Uterus (tissue), 4 donors: ENCODE results near the gene CFAP77. TPM values are rescaled to one million over a fixed set of nuclear protein-coding genes. Genes with fewer than 3 reads are reported as not detected.
"Not testable (repeated sequence)": the region's sequence is repeated elsewhere in the genome, so short reads cannot be mapped to it uniquely, and the experiment has no call there.

Source experiments
- DNase-seq, 2 donors: peaks; one replicate each; pipeline ENCODE4 v3.0.0-alpha.2; 2019 to 2020
- H3K27ac ChIP-seq, 2 donors: fragments of 200-600 bp; sonication (generic); 1 replicate in 1 of 2; 2 replicates in 1 of 2; pipeline ENCODE4 v1.5.1; 2016 to 2018
- H3K27me3 ChIP-seq, 2 donors: fragments of 200-600 bp; sonication (generic); one replicate each; pipeline ENCODE4 v1.5.1; 2018 to 2019; ENCODE audit warnings: control low read depth in 1 of 2
- H3K36me3 ChIP-seq, 2 donors: fragments of 200-600 bp; sonication (generic); one replicate each; pipeline ENCODE4 v1.5.1; 2019; ENCODE audit warnings: control low read depth in 1 of 2
- H3K4me1 ChIP-seq, 2 donors: fragments of 200-600 bp; sonication (generic); one replicate each; pipeline ENCODE4 v1.5.1; 2018 to 2019; ENCODE audit warnings: control low read depth in 1 of 2
- H3K4me3 ChIP-seq, 2 donors: fragments of 200-600 bp; sonication (generic); 1 replicate in 1 of 2; 2 replicates in 1 of 2; pipeline ENCODE4 v1.5.1; 2018 to 2019; ENCODE audit warnings: mild to moderate bottlenecking in 1 of 2
- H3K9me3 ChIP-seq, 2 donors: fragments of 200-600 bp; sonication (generic); one replicate each; pipeline ENCODE4 v1.5.1; 2019; ENCODE audit warnings: control low read depth in 1 of 2
- POLR2A ChIP-seq, 2 donors: fragments of 450-650 bp; IDR thresholded peaks; one replicate each; pipeline ENCODE4 v1.6.1; 2016; ENCODE audit warnings: antibody characterized with exemption in 2 of 2, mild to moderate bottlenecking in 1 of 2, moderate library complexity in 1 of 2
- intact Hi-C: fragments of 100-400 bp; cut with DNase I; formaldehyde crosslinking; loops from one replicate; pipeline ENCODE4 v1.15.1; 2023; ENCODE audit warnings: low total_unique reads
- total RNA-seq, 4 donors: library from RNA; depleted of rRNA in 3 of 4; stranded (reverse); fragments of >200 nt in 3 of 4; gene quantifications; one replicate each; pipeline versions ENCODE4 v1.1.0 to v1.2.4, GENCODE V29; 2014 to 2023
- TF ChIP-seq, protein P1 (sequence below), 4 experiments: fragments of 200-600 bp in 2 of 4; fragments of 450-650 bp in 2 of 4; sonication (generic) in 2 of 4; IDR thresholded peaks; one replicate each; pipeline ENCODE4 v1.5.1; 2016 to 2019; ENCODE audit warnings: antibody characterized with exemption in 4 of 4, mild to moderate bottlenecking in 2 of 4, moderate library complexity in 1 of 4
- donor health status: DM: yes; HTN: yes; CAD: no.

Gene CFAP77
- total RNA-seq, 4 donors from 2014 or later: 1.4 TPM; not detected in 3

DNA sequence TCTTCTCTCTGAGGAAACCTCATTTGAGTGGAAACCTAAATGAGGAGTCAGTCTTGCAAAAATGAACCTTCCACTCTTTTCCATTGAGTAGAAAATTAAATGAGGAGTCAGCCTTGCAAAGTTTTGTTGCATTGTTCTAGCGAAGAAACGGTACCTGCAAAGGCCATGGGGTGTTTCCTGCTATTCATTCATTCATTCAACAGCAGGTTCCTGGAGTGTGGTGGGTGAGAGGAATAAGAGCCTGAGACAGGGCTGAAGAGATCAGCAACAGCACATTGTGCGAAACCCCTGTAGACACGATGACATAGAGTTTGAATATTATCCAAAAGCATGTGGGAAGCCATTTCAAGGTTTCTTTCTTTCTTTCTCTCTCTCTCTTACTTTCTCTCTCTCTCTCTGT is 40.6 kb upstream of the CFAP77 start:
- TF ChIP-seq, protein P1, sequence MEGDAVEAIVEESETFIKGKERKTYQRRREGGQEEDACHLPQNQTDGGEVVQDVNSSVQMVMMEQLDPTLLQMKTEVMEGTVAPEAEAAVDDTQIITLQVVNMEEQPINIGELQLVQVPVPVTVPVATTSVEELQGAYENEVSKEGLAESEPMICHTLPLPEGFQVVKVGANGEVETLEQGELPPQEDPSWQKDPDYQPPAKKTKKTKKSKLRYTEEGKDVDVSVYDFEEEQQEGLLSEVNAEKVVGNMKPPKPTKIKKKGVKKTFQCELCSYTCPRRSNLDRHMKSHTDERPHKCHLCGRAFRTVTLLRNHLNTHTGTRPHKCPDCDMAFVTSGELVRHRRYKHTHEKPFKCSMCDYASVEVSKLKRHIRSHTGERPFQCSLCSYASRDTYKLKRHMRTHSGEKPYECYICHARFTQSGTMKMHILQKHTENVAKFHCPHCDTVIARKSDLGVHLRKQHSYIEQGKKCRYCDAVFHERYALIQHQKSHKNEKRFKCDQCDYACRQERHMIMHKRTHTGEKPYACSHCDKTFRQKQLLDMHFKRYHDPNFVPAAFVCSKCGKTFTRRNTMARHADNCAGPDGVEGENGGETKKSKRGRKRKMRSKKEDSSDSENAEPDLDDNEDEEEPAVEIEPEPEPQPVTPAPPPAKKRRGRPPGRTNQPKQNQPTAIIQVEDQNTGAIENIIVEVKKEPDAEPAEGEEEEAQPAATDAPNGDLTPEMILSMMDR (IDR thresholded peaks at IDR 0.05): no peak
- TF ChIP-seq POLR2A (IDR thresholded peaks at IDR 0.05): no peak
- intact Hi-C loops: no loop called here

DNA sequence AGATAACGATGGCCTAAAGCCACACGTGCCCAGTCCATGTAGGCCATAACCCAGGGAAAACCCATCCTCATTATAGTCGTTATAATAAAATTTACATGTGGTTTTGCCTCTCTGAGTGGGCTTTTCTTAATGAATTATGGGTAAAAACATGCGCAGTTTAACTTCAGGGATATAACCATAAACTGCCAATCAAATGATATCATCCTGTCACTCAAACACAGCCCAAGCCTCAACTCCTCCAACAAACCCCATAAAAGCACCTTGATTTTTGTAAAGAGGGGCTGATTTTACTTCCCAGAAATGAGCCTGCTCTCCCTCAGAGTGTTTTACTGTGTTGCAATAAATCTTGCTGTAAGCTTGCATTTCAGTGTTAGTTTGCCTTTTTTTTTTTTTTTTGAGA is 39.4 kb upstream of the CFAP77 start:
- no peak for DNase-seq
- no peak for TF ChIP-seq POLR2A (IDR thresholded peaks at IDR 0.05)
- TF ChIP-seq, protein P1 (IDR thresholded peaks at IDR 0.05): no peak
- intact Hi-C loops: no loop called here
- no peaks in the 10 kb centered on the region for H3K4me1 ChIP-seq
- no peak overlapping the region for H3K27ac ChIP-seq
- H3K36me3 ChIP-seq: no peaks in the 10 kb centered on the region
- H3K9me3 ChIP-seq: no peaks in the 10 kb centered on the region
- H3K4me3 ChIP-seq: no peak overlapping the region
- no peaks in the 10 kb centered on the region for H3K27me3 ChIP-seq

More for the DNA sequence above, 40.6 kb upstream of the CFAP77 start:
- DNase-seq: no peak
- Histone ChIP-seq H3K4me3 (no peak overlapping the region), H3K27me3 (no peaks in the 10 kb centered on the region), H3K9me3 (no peaks in the 10 kb centered on the region), H3K27ac (no peak overlapping the region), H3K4me1 (no peaks in the 10 kb centered on the region), H3K36me3 (no peaks in the 10 kb centered on the region)

DNA sequence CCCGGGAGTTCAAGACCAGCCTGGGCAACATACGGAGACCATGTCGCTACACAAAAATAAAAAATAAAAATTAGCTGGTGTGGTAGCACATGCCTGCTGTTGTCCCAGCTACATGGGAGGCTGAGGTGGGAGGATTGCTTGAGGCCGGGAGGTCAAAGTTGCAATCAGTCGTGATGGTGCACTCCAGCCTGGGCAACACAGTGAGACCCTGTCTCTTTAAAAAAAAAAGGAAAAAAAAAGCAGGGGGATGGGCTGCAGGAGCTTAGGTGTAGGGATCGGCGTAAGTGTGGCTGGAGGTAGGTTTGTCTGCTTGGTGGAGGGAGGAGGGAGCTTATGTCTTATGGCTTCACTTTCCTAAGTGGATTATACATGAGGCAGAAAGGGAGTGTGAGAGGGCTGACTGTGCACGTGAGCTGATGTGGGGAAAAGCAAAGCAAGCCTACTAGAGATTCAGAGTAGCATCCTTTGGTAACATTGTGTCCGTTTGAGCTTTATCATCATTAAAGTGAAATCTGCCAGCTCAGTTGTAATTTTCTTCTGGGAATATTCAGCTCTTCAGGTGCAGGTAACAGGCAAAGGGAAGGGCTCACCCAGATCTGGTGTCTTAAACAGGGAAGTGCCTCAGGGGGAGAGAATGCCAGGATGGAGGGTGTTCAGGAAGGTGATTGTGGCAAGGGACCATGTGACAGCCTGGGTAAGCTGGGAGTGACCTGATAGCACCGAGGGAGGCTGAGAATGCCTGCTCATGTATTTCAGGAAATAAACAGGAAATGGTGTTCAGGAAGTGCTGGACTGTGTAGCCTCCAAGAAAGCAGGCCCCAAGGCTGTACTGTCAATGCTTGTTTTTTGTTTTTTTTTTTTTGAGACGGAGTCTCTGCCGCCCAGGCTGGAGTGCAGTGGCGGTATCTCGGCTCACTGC is 37.6 kb upstream of the CFAP77 start:
- Histone ChIP-seq H3K4me1 (no peaks in the 10 kb centered on the region), H3K27ac (peak overlapping the region; percentile 66 to 71), H3K27me3 (no peaks in the 10 kb centered on the region), H3K4me3 (no peak overlapping the region), H3K9me3 (no peaks in the 10 kb centered on the region), H3K36me3 (no peaks in the 10 kb centered on the region)
- DNase-seq: peak in 1 of 2 donors; percentile 60
- no peak for TF ChIP-seq POLR2A (IDR thresholded peaks at IDR 0.05)
- TF ChIP-seq, protein P1 (IDR thresholded peaks at IDR 0.05): no peak
- intact Hi-C loops: no loop called here

DNA sequence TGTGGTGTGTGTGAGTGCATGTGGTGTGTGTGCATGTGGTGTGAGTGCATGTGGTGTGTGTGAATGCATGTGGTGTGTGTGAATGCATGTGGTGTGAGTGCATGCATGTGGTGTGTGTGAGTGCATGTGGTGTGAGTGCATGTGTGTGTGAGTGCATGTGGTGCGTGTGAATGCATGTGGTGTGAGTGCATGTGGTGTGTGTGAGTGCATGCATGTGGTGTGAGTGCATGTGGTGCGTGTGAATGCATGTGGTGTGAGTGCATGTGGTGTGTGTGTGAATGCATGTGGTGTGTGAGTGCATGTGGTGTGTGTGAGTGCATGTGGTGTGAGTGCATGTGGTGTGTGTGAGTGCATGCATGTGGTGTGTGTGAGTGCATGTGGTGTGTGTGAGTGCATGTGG is 32.2 kb upstream of the CFAP77 start:
- H3K4me1 ChIP-seq: not testable (repeated sequence)

DNA sequence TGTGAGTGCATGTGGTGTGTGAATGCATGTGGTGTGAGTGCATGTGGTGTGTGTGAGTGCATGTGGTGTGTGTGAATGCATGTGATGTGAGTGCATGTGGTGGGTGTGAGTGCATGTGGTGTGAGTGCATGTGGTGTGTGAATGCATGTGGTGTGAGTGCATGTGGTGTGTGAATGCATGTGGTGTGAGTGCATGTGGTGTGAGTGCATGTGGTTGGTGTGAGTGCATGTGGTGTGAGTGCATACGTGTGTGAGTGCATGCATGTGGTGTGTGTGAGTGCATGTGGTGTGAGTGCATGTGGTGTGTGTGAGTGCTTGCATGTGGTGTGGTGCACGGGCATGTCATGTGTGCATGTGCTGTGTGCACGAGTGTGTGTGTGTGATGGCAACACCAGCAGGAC is 31.6 kb upstream of the CFAP77 start:
- H3K27ac ChIP-seq, H3K27me3 ChIP-seq, H3K36me3 ChIP-seq, H3K4me1 ChIP-seq, intact Hi-C loops, H3K9me3 ChIP-seq, DNase-seq, H3K4me3 ChIP-seq: not testable (repeated sequence)

More for the DNA sequence above, 32.2 kb upstream of the CFAP77 start:
- intact Hi-C loops, DNase-seq, H3K4me3 ChIP-seq, H3K9me3 ChIP-seq, H3K27ac ChIP-seq, H3K36me3 ChIP-seq, H3K27me3 ChIP-seq: not testable (repeated sequence)

DNA sequence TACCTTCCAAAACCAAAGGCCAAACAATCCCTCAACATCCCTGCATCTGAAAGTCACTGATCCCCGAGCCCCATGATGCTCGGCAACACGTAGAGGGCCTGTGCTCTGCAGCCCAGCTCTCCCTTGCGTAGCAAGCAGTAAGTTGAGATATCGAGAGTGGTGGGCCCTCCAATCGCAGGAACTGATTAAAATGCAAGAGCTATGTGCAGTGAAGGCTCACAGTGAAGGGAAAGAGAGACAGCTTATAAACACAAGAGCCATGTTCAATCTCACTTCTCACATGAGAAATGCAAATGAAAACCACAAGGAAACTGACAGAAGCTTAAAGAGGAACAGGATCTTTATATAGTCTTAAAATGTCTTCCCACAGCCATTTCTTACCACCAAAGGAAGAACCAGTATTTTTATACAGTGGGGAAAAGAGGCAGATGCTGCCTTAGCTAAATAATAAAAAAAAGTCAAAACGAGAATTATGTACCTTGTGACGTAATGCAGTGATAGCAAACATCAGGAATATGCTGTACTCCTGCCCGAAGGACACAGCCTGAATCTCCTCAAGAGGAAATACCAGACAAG is 28.0 kb upstream of the CFAP77 start:
- no peak overlapping the region for H3K27ac ChIP-seq
- intact Hi-C loops: no loop called here
- no peak for DNase-seq
- H3K9me3 ChIP-seq: no peaks in the 10 kb centered on the region
- TF ChIP-seq, protein P1 (IDR thresholded peaks at IDR 0.05): no peak
- no peak for TF ChIP-seq POLR2A (IDR thresholded peaks at IDR 0.05)
- H3K4me3 ChIP-seq: no peak overlapping the region
- H3K4me1 ChIP-seq: no peaks in the 10 kb centered on the region
- no peaks in the 10 kb centered on the region for H3K36me3 ChIP-seq
- no peaks in the 10 kb centered on the region for H3K27me3 ChIP-seq
